AG20443 (cell line): ENCODE results near the gene BRCA2.

Experiments
- DNase-seq: peaks from one replicate; pipeline ENCODE4 v3.0.0; 2012; ENCODE audit warnings: low spot score, mixed read lengths

BRCA2 gene

DNA sequence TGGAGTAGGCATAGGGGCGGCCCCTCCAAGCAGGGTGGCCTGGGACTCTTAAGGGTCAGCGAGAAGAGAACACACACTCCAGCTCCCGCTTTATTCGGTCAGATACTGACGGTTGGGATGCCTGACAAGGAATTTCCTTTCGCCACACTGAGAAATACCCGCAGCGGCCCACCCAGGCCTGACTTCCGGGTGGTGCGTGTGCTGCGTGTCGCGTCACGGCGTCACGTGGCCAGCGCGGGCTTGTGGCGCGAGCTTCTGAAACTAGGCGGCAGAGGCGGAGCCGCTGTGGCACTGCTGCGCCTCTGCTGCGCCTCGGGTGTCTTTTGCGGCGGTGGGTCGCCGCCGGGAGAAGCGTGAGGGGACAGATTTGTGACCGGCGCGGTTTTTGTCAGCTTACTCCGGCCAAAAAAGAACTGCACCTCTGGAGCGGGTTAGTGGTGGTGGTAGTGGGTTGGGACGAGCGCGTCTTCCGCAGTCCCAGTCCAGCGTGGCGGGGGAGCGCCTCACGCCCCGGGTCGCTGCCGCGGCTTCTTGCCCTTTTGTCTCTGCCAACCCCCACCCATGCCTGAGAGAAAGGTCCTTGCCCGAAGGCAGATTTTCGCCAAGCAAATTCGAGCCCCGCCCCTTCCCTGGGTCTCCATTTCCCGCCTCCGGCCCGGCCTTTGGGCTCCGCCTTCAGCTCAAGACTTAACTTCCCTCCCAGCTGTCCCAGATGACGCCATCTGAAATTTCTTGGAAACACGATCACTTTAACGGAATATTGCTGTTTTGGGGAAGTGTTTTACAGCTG lies at the start of gene BRCA2, which contains the start of gene ZAR1L:
BRCA2 (plus strand) TSS at position 271 of the 790 bp plus-strand sequence. CDS start 953 bp downstream, outside the sequence.
ZAR1L (minus strand) TSS at position 126 of the 790 bp plus-strand sequence. CDS start 3,438 bp downstream, outside the sequence.
- peak; percentile 93 for DNase-seq

- no peak for DNase-seq
Observed at GRCh38 chr13:32265726-32266125, 49.6 kb upstream of the BRCA2 start.

DNA sequence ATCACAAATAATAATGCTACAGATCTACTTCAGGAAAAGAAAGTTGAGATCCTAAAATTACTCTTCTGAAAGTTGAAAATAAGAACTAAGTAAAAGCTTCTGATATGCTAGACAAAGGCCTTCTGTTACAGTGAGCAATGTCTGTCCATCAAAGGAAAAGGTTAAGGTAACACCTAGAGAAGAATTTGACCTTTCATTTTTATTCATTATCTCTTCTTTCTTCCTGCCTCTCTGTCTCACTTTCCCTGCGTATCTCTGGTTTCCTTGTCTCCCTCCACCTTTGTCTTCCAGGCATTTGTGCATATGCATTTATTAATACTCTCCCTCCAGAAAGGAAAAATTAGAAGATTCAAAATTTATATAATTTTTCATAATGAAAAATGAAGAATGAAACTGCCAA lies 49.2 kb upstream of the BRCA2 start:
- DNase-seq: no peak

DNA sequence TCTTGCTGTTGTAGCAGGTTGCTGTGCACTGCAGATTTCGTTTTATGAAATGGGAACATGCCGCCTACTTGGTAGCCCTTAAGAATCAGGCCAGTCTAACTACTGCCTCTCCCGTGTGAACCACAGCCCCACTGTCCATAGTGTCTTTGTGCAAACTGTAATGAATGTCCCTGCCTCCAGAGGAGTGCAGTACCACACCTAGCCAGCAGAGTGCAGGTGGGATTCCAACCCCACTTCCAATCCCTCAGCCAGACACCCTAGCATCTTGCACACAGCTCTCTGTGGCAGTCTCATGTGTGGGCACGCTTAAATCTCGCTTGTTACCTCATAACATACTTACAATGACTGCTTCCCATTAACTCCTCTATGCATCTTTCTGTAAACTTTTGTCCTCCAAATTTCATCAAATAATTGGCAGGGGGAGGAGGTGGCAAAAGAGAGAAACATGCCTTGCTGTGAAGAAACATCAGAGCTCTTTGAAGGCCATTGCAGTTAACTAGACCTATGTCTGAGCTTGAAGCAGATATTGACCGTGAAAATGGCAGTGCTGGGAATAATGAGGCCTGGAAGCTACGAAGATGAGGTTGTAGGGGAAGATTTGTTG lies 47.4 kb upstream of the BRCA2 start:
- peak; percentile 24 for DNase-seq

DNA sequence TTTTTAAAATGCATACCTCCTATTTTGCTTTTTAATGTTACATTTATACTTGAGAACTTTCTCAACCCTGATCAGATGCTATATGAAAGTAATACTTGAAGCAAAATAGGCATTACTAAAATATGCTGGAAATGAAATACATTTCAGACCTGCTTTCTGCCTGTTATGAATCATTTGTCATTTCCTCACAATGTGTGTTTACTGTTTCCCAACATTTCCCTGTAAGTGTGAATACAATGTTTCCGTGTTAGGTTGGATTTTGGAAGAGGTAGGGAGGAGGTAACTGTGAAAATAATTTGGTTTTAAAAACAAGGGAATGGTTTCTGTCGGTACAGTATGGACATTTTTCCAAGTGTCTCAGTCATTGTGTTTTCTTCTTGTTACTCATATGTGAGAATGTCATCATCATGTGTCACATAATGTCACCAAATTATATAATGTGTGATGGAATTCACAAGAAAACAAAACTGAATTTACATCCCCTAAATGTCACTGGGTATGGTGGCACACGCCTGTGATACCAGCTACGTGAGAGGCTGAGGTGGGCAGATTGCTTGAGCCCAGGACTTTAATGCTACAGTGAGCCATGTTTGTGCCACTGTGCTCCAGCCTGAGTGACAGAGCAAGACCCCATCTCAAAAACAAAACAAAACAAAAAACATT lies 43.2 kb upstream of the BRCA2 start:
- no peak for DNase-seq

- DNase-seq: no peak
Observed at GRCh38 chr13:32277839-32278238, 37.5 kb upstream of the BRCA2 start.

GRCh38 chr13:32278426-32278825 lies 36.9 kb upstream of the BRCA2 start:
- DNase-seq: peak; percentile 39

DNA sequence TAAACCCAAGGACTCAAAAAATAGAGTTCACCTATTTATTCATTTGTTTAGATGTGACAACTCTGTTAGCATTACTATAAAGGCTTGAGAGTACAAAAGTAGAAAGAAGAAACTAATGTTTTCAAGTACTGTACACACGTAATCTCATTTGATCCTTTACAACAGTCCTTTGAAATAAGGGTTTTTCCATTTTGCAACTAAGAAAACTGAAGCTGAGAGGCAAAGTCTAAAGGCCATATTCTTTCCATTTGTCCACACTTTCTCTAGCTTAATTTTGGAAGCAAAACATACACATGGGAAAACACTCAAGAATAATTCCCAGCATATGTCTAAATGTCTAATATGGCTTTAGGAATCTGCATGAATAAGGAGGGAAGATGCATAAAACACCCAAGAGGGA lies 34.2 kb upstream of the BRCA2 start:
- no peak for DNase-seq

- DNase-seq: no peak
Observed at GRCh38 chr13:32282096-32282711, 33.1 kb upstream of the BRCA2 start.

DNA sequence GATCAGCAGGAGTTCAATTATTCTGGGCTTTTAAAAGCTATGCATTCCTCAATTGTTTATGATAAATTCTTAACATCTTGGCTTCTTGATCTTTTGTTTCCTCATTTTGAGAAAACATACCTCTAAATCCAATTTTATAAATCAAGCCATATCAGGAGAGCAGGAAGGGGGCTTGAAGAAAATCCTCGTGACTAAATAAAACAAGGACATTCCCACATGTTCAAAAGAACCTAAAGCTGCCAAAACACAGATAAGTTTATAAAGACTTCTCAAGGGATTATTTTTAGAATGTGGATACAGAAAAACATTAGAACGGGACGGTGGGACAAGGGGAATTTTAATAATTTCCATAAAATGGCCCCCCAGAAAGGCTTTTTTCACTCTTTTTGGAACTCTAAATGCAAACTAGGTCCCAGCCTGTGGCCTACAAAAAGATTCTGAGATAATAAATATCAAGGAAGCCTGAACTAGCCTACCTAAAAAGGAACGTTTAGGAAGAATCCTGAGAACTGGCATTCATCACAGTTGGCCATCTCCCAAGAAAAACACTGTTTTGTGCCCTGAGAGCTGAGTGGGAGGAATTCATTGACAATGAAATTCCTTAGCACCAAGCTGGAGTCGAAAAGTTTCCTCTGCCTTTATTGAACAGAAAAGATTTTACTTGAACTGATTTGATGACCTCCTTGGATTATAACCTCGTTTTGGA lies 30.2 kb upstream of the BRCA2 start:
- DNase-seq: peak; percentile 55

GRCh38 chr13:32285633-32285965 lies 29.7 kb upstream of the BRCA2 start:
- DNase-seq: no peak

DNA sequence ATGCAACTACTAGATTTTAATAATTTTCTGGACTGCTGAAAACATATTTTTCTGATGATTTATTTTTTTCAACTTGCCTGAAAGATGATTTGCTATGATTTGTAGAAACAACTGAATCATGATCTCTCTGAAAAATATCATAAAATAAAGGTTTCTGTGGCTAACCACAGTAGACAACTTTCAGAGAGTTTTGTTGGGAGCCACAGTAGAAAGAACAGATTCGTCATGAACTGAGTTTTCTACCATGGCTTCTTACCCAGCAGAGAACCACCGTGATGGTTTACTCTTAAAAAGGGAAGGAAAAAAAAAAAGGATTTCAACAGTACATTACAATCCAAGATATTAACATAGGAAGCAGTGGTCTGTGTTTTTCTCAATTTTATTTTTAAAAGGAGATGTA lies 18.1 kb upstream of the BRCA2 start:
- DNase-seq: no peak

DNA sequence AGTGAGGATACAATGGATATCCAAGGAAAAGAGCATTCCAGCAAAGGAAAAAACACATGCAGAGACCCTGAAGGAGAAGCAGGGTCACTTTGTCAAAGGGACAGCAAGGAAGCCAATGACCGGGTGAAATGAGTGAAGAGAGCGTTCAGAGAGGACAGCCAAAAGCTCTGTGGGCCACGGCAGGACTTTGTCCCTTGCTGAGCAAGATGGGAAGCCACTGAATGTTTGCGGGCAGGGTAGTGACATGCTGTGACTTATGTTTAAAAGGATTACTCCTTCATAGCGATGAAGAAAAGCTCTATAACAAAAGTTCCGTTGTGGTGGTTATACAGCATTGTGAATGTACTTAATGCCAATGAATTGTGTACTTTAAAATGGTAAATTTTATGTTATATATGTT lies 16.6 kb upstream of the BRCA2 start:
- no peak for DNase-seq

DNA sequence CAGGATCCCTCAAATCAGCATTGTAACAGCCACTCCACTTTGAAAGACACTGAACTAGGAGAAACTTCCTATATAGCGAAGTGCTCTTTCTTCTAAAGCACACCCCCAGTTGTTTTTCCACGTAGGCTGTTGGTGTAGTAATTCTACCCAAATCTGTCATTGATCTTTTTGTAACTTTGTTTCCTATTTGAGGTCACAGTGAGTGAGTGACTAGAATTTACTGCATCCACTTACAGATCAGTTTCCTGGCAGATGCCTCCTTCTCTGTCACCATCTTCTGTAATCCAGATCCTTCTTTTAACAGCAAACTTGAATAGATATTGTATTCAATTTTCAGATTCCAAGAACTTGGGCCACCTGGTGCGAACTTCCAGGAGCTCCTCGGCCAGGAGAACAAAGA lies 15.4 kb upstream of the BRCA2 start:
- no peak for DNase-seq

- no peak for DNase-seq
Observed at GRCh38 chr13:32300406-32300805, 14.9 kb upstream of the BRCA2 start.

DNA sequence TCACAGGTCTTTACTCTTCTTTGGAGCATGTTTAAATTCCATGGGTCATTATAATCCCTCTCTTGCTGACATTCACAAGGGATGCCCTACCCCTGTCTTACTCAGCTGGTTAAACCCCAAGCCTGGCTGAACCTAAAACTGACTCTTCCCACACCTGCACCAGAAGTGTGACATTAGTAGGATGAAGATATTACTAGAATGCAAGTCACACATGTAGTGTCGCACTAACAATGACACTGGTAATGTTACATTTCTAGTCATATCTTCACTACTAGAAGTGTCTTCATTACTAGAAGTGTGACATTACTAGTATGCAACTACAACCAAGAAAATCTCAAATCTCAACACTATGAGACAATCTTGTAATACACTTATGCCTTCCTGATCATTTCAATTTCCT lies 14.4 kb upstream of the BRCA2 start:
- no peak for DNase-seq

- DNase-seq: no peak
Observed at GRCh38 chr13:32302461-32302860, 12.8 kb upstream of the BRCA2 start.

- no peak for DNase-seq
Observed at GRCh38 chr13:32305646-32306045, 9.7 kb upstream of the BRCA2 start.

DNA sequence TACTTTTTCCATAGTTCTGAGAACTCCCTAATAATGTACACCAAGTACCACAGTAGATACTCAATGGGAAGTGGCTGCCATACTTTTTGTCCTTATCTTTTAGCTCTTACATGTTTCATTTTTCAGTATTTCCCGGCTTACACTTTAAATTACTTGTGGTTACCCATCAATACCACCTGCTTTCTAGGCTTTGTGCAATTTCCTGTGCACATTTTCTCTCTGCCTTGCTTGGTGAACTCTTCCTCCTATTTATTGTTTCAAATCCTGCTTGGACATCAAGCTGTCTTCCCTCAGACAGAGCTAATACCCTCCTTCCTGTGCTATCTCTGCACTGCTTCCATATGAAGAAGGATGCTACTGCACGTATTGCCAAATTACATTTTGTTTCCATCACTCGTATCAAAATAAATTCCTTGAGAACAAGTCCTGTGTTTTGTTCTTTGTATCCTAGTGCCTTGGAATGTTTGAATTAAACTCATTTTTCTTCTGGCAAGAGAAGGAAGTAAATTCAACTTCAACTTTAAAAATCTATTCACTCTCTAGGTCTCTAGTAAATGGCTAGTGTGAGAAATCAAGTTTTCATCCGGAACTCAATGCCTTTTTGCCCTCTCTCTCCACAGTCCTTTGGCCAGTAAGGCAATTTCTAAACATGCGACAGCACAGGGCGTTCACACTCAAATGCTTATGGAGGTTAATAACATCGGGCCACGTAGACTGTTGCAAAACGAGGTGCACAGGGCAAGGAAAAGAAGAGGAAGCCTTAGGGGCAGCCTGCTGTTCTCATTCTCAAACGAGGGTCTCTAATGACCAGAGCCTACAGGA lies 5.8 kb upstream of the BRCA2 start:
- peak; percentile 23 for DNase-seq

- peak; percentile 45 for DNase-seq
Observed at GRCh38 chr13:32310134-32310706, 5.1 kb upstream of the BRCA2 start.
